K562 (cell line): ENCODE results near the gene XPO4. TPM values are rescaled to one million over a fixed set of nuclear protein-coding genes. Genes with fewer than 3 reads are reported as not detected.

ENCODE experiments used
- ILK ChIP-seq: fragments of 450-650 bp; IDR thresholded peaks from 2 replicates; pipeline ENCODE4 v1.6.1; 2016; ENCODE audit warnings: missing genetic modification characterization, low read depth, mild to moderate bottlenecking, missing compliant biosample characterization, moderate library complexity, borderline replicate concordance
- JUNB ChIP-seq: fragments of 450-650 bp; formaldehyde crosslinking; conservative IDR thresholded peaks from 2 replicates; pipeline ENCODE4 v1.4.0; 2020; ENCODE audit warnings: mild to moderate bottlenecking
- MEF2A ChIP-seq: IDR thresholded peaks from 2 replicates; pipeline ENCODE4 v1.6.1; 2011; ENCODE audit warnings: low read depth, mild to moderate bottlenecking, low read length, moderate library complexity; ENCODE audit not compliant: control insufficient read depth
- MNT ChIP-seq, 2 experiments: fragments of 450-650 bp; conservative IDR thresholded peaks; 2 replicates each; pipeline ENCODE4 v1.6.1; 2017; ENCODE audit warnings: mild to moderate bottlenecking in 2 of 2, moderate library complexity in 2 of 2
- MYC ChIP-seq, 2 experiments: fragments of 250-450 bp in 1 of 2; sonication (Bioruptor Pico) in 1 of 2; IDR thresholded peaks; 2 replicates each; pipeline versions ENCODE4 v1.5.1 to v1.6.1; 2012 to 2021; ENCODE audit warnings: low read depth in 2 of 2, borderline replicate concordance in 1 of 2, improper control_type of control experiment in 1 of 2, low read length in 1 of 2, mild to moderate bottlenecking in 1 of 2, moderate library complexity in 1 of 2
- NEUROD1 ChIP-seq: fragments of 150-350 bp; IDR thresholded peaks from 2 replicates; pipeline ENCODE4 v1.6.1; 2014; ENCODE audit warnings: borderline replicate concordance, low read length, low read depth; ENCODE audit not compliant: partially characterized antibody
- POLR2AphosphoS5 ChIP-seq: IDR thresholded peaks from 2 replicates; pipeline ENCODE4 v1.6.1; 2011; ENCODE audit warnings: mild to moderate bottlenecking, low read depth, low read length, moderate library complexity; ENCODE audit not compliant: control insufficient read depth, insufficient read depth
- RBM39 ChIP-seq: fragments of 200-400 bp; formaldehyde crosslinking; optimal IDR thresholded peaks from 2 replicates; pipeline ENCODE3; 2018; ENCODE audit warnings: low read depth, low read length
- SMARCA5 ChIP-seq: fragments of 450-650 bp; IDR thresholded peaks from 2 replicates; pipeline ENCODE4 v1.6.1; 2016
- SMARCB1 ChIP-seq: IDR thresholded peaks from 2 replicates; pipeline ENCODE4 v1.6.1; 2011; ENCODE audit warnings: improper control_type of control experiment, low read depth; ENCODE audit not compliant: insufficient read length
- ZFP1 ChIP-seq: fragments of 450-650 bp; formaldehyde crosslinking; IDR thresholded peaks from 2 replicates; pipeline ENCODE4 v1.4.0; 2020; ENCODE audit warnings: mild to moderate bottlenecking, mixed read lengths
- ZNF24 ChIP-seq: fragments of 450-650 bp; IDR thresholded peaks from 2 replicates; pipeline ENCODE4 v1.6.1; 2016
- polyA plus RNA-seq, 8 experiments: library from polyadenylated mRNA; depleted of rRNA in 4 of 8; stranded (reverse) in 5 of 8; unstranded in 3 of 8; fragments of >200 nt; fragmentation: Nextera tagmentation in 2 of 8; fragmentation: Illumina TruSeq in 1 of 8; extraction: Ambion mirVana in 2 of 8; extraction: Trizol in 1 of 8; gene quantifications; 2 replicates each; pipeline versions ENCODE4 v1.2.1 to v1.2.3, GENCODE V29; 2011 to 2014; ENCODE audit warnings: inconsistent platforms in 1 of 8, missing spikeins in 1 of 8
- total RNA-seq, 7 experiments: library from RNA; depleted of rRNA in 6 of 7; stranded (reverse); fragments of >200 nt in 6 of 7; fragmentation: Illumina TruSeq in 2 of 7; extraction: Trizol in 2 of 7; gene quantifications; 2 replicates each; pipeline versions ENCODE4 v1.2.1 to v1.2.3, GENCODE V29; 2011 to 2021; ENCODE audit warnings: low replicate concordance in 1 of 7
- TF ChIP-seq, protein P1 (sequence below), 2 experiments: fragments of 450-650 bp in 1 of 2; sonication (generic) in 1 of 2; formaldehyde crosslinking in 1 of 2; IDR thresholded peaks; 2 replicates each; pipeline versions ENCODE4 v1.7.1 to v1.9.0; 2016 to 2022; ENCODE audit warnings: inconsistent platforms in 1 of 2, mild to moderate bottlenecking in 1 of 2, missing genetic modification reagents in 1 of 2
- TF ChIP-seq, protein P2 (sequence below), 2 experiments: fragments of 450-650 bp in 1 of 2; sonication (generic) in 1 of 2; formaldehyde crosslinking in 1 of 2; IDR thresholded peaks in 1 of 2; conservative IDR thresholded peaks in 1 of 2; 2 replicates each; pipeline versions ENCODE4 v1.6.1 to v1.8.1; 2016 to 2023; ENCODE audit warnings: mild to moderate bottlenecking in 2 of 2, moderate library complexity in 2 of 2, inconsistent platforms in 1 of 2, missing genetic modification reagents in 1 of 2

XPO4 gene
- total and polyA plus RNA-seq, 9 of the 15 experiments (the other 6 are each of a cell fraction or from before 2014, with no cell fraction given) = 5.5 to 25.1 (median 17.5) TPM

DNA sequence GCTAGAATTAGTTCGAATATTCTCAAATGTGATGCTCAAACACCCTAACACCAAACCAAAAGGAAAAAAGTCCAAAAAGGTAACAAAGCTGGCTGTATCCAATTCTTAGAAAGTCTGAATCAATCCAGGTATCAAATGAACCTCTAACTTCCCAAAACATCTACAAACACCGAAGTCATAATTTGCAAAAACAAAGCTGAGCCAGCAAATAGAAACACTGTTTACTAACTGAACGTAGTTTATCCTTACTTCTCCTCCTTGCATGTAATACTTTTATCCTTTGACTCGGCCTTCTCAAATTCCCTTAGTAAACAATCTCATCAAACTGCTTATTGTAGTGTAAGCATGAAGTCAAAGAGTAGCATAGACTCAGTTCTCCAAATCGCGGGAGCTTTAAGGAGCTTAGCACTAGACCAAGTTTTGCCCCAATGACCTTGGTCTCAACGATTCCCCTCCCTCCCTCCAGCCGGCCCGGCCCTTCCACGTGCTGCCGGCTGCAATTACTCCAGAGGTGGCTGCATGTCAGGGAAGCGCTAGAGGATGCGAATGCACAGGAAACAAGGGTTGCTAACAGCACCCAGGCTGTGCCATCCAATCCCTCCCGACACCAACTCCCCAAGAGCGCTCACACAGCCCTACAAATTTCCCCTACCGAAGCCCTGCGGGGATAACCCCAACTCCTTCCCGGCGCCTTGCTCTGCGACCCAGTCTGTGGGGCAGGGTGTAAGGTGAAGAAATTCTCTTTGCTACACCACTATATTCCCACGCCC lies 693 bp downstream of the XPO4 start (continued):
- TF ChIP-seq ZNF24 = no peak
- no peak for TF ChIP-seq NEUROD1
- no peak for TF ChIP-seq JUNB (CRISPR knock-in tag)
- TF ChIP-seq MNT (conservative IDR thresholded peaks at IDR 0.05) = peak; percentile 85 to 92
- no peak for TF ChIP-seq RBM39
- TF ChIP-seq ILK (tag) = no peak
- no peak for TF ChIP-seq SMARCB1
- TF ChIP-seq, protein P1, sequence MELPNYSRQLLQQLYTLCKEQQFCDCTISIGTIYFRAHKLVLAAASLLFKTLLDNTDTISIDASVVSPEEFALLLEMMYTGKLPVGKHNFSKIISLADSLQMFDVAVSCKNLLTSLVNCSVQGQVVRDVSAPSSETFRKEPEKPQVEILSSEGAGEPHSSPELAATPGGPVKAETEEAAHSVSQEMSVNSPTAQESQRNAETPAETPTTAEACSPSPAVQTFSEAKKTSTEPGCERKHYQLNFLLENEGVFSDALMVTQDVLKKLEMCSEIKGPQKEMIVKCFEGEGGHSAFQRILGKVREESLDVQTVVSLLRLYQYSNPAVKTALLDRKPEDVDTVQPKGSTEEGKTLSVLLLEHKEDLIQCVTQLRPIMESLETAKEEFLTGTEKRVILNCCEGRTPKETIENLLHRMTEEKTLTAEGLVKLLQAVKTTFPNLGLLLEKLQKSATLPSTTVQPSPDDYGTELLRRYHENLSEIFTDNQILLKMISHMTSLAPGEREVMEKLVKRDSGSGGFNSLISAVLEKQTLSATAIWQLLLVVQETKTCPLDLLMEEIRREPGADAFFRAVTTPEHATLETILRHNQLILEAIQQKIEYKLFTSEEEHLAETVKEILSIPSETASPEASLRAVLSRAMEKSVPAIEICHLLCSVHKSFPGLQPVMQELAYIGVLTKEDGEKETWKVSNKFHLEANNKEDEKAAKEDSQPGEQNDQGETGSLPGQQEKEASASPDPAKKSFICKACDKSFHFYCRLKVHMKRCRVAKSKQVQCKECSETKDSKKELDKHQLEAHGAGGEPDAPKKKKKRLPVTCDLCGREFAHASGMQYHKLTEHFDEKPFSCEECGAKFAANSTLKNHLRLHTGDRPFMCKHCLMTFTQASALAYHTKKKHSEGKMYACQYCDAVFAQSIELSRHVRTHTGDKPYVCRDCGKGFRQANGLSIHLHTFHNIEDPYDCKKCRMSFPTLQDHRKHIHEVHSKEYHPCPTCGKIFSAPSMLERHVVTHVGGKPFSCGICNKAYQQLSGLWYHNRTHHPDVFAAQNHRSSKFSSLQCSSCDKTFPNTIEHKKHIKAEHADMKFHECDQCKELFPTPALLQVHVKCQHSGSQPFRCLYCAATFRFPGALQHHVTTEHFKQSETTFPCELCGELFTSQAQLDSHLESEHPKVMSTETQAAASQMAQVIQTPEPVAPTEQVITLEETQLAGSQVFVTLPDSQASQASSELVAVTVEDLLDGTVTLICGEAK (IDR thresholded peaks at IDR 0.05) = 0 out of 2 replicates have a peak, but pooled peaks have one; percentile 28
- TF ChIP-seq, protein P1 (CRISPR knock-in tag; IDR thresholded peaks at IDR 0.05) = no peak
- TF ChIP-seq, protein P2, sequence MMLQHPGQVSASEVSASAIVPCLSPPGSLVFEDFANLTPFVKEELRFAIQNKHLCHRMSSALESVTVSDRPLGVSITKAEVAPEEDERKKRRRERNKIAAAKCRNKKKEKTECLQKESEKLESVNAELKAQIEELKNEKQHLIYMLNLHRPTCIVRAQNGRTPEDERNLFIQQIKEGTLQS (IDR thresholded peaks at IDR 0.05) = no peak
- TF ChIP-seq, protein P2 (CRISPR knock-in tag; conservative IDR thresholded peaks at IDR 0.05) = no peak
- TF ChIP-seq MYC (IDR thresholded peaks at IDR 0.05; ENCODE audit: low read depth, low read length) = peak; percentile 87
- 0 out of 2 replicates have a peak, but pooled peaks have one; percentile 22 for TF ChIP-seq MYC (CRISPR knock-in tag; IDR thresholded peaks at IDR 0.05; ENCODE audit: borderline replicate concordance, low read depth)
- TF ChIP-seq SMARCA5 = no peak
- peak; percentile 40; the same call in 1 of the 2 replicates for TF ChIP-seq POLR2AphosphoS5
- no peak for TF ChIP-seq MEF2A
- TF ChIP-seq ZFP1 = no peak
